ENCODE data around the gene OLFML3. TPM values are rescaled to one million over a fixed set of nuclear protein-coding genes. Genes with fewer than 3 reads are reported as not detected.
"Not testable (repeated sequence)": the region's sequence is repeated elsewhere in the genome, so short reads cannot be mapped to it uniquely, and the experiment has no call there.

The OLFML3 gene
- total RNA-seq, 1 donor from 2014 or later: 17.5 TPM

GRCh38 chr1:113947388-113948107 lies 31.7 kb upstream of the OLFML3 start:
- DNase-seq (ENCODE audit: low spot score in 2 of 2) (no peak), FAIRE-seq (no peak)

DNA sequence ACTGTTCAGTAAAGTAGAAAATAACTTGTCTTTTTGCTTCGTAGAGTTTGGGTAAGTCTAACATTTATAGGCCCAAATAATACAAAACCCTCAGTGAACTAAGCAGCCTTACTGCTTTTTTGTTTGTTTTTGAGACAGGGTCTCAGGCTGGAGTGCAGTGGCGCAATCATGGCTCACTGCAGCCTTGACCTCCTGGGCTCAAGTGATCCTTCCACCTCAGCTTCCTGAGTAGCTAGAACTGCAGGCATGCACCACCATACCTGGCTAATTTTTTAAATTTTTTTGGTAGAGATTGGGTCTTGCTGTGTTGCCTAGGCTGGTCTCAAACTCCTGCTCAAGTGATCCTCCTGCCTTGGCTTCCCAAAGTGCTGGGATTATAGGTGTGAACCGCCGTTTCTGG lies 31.1 kb upstream of the OLFML3 start:
- not testable (repeated sequence) for DNase-seq (ENCODE audit: low spot score in 2 of 2); FAIRE-seq

GRCh38 chr1:113949007-113949406 lies 30.3 kb upstream of the OLFML3 start:
- FAIRE-seq: no peak

GRCh38 chr1:113950908-113951307 lies 28.4 kb upstream of the OLFML3 start:
- FAIRE-seq (no peak), DNase-seq (ENCODE audit: low spot score in 2 of 2) (no peak)

More at GRCh38 chr1:113949007-113949406, 30.3 kb upstream of the OLFML3 start:
- DNase-seq (ENCODE audit: low spot score in 2 of 2): no peak

GRCh38 chr1:113951719-113952118 lies 27.6 kb upstream of the OLFML3 start:
- no peak for DNase-seq (ENCODE audit: low spot score in 2 of 2)
- FAIRE-seq: no peak

DNA sequence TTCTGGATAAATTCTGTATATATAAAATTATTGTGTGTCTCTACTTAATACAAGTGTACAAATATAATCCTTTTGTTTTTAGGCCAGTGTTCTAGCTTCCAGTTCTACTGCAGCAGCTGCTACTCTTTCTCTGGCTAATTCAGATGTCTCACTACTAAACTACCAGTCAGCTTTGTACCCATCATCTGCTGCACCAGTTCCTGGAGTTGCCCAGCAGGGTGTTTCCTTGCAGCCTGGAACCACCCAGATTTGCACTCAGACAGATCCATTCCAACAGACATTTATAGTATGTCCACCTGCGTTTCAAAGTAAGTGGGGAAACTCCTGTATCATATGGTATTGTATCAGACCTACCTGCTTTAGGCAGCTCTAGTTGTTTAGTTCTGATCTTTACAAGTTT lies 21.3 kb upstream of the OLFML3 start:
- DNase-seq (ENCODE audit: low spot score in 2 of 2): no peak
- FAIRE-seq: no peak

DNA sequence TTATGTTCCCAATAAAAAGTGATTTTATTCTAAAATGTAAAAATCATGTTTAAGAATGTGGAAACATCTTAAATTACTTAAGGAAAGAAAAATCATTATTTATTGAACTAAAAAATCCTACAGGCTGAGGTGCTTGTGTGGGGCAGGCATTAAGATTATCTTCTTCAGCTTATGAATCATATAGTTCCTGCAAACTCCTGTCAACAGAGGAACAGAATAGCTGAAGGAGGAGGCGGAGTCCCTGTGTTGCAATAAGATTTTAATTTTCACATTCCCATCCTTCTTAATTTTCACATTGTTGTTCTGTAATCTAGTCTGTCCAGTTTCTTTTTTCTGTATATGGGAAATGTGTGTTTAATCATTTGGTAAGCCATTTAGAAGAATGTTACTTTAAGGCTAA lies 20.6 kb upstream of the OLFML3 start:
- FAIRE-seq: no peak

GRCh38 chr1:113963281-113963906 lies 15.9 kb upstream of the OLFML3 start:
- no peak for DNase-seq (ENCODE audit: low spot score in 2 of 2)
- no peak for FAIRE-seq

More for the DNA sequence above, 20.6 kb upstream of the OLFML3 start:
- no peak for DNase-seq (ENCODE audit: low spot score in 2 of 2)

DNA sequence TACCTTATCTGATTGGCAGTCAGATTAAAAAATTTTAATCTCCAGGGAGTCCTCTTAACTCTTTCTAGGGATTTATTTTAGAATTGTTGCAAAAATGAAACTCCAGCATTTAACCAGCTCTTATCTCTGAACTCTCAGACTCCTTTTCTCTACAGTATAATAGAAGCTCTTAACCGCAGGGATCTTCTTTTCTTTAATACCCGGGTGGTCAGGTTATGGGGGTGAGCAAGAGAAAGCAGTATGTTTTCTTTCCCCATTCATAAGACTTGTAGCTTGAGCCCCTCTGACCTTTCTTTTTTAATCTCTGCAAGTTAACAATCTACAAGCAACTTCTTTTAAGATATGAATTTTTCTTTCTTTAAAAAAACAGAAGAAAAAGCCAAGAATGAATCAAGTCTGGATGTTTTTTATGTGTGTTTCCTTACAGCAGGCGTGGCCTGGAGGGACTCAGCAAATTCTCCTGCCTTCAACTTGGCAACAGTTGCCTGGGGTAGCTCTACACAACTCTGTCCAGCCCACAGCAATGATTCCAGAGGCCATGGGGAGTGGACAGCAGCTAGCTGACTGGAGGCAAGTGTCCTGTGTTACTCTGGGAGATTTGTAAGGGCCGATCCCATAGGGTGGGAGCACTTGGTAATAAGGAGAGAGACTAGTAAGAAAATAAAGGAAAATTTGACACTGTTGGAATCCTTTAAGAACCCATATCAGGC lies 13.4 kb upstream of the OLFML3 start:
- FAIRE-seq: no peak
- DNase-seq (ENCODE audit: low spot score in 2 of 2): no peak

- no peak for DNase-seq (ENCODE audit: low spot score in 2 of 2)
- FAIRE-seq: no peak
Observed at GRCh38 chr1:113972954-113973353, 6.3 kb upstream of the OLFML3 start.

DNA sequence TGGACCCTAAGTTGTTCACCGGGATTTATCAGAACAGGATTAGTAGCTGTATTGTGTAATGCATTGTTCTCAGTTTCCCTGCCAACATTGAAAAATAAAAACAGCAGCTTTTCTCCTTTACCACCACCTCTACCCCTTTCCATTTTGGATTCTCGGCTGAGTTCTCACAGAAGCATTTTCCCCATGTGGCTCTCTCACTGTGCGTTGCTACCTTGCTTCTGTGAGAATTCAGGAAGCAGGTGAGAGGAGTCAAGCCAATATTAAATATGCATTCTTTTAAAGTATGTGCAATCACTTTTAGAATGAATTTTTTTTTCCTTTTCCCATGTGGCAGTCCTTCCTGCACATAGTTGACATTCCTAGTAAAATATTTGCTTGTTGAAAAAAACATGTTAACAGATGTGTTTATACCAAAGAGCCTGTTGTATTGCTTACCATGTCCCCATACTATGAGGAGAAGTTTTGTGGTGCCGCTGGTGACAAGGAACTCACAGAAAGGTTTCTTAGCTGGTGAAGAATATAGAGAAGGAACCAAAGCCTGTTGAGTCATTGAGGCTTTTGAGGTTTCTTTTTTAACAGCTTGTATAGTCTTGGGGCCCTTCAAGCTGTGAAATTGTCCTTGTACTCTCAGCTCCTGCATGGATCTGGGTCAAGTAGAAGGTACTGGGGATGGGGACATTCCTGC lies 3.9 kb upstream of the OLFML3 start:
- no peak for FAIRE-seq
- DNase-seq (ENCODE audit: low spot score in 2 of 2): no peak

DNA sequence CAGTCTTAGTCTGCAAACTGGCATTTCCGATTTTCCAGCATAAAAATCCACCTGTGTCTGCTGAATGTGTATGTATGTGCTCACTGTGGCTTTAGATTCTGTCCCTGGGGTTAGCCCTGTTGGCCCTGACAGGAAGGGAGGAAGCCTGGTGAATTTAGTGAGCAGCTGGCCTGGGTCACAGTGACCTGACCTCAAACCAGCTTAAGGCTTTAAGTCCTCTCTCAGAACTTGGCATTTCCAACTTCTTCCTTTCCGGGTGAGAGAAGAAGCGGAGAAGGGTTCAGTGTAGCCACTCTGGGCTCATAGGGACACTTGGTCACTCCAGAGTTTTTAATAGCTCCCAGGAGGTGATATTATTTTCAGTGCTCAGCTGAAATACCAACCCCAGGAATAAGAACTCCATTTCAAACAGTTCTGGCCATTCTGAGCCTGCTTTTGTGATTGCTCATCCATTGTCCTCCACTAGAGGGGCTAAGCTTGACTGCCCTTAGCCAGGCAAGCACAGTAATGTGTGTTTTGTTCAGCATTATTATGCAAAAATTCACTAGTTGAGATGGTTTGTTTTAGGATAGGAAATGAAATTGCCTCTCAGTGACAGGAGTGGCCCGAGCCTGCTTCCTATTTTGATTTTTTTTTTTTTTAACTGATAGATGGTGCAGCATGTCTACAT lies 2.5 kb upstream of the OLFML3 start:
- DNase-seq (ENCODE audit: low spot score in 2 of 2) (no peak), FAIRE-seq (no peak)

GRCh38 chr1:113977906-113978305 lies 1.4 kb upstream of the OLFML3 start:
- no peak for FAIRE-seq
- DNase-seq (ENCODE audit: low spot score in 2 of 2): no peak

- no peak for DNase-seq (ENCODE audit: low spot score in 2 of 2)
- no peak for FAIRE-seq
Observed at GRCh38 chr1:113980110-113980509, 836 bp downstream of the OLFML3 start.

DNA sequence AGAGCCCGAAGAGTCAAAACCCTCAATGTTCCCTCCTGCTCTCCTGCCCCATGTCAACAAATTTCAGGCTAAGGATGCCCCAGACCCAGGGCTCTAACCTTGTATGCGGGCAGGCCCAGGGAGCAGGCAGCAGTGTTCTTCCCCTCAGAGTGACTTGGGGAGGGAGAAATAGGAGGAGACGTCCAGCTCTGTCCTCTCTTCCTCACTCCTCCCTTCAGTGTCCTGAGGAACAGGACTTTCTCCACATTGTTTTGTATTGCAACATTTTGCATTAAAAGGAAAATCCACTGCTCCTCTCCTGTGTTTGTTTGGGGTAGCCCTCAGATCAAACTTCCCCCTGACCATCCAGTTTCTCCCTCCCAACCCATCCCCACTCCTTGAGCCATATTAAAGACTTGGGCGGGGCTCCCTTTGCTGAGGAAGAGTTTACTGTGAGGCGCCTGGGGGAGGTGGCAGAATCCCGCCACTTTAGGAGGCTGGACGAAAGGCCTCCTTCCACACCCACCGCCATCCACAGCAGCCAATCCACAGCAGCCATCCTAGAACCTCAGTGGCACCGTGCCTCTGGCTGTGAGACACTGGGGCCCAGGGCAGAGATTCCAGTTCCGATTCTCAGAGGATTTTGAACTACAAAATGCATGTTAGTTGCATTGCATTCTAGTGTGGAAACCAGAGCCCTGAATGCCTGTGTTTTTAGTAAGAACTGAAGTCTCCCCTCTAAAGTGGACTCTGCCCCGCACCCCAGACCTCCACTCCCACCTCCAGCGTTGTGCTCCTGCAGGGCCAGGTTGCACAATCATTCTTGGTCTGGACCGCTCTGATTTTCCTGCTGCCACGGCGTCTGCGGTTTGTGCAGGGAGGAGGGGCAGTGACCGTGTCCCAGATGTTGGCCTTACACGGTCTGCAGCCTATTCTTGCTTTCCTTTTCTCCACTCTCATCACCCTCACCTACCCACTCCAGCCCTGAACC lies 3.0 kb downstream of the OLFML3 start:
- no peak for FAIRE-seq
- DNase-seq (ENCODE audit: low spot score in 2 of 2): no peak

DNA sequence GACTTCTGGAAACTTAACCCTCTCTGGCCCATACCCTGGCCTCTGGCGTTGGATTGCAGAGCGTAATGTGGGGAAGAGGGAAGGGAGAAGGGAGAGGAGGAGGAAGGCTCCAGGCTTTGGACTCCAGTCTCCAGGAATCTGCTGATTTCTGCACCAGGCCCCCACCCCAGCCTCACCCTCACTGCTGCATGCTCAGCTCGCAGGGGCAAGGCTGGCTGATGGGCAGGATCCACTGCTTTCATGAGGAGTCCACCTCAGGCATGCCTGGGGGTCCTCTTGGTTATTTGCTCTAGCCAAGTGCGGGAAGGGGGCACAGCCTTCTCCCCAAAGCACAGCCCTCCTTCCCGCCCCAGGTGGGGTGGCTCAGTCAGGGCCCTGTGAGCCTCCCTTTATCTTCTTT lies 3.7 kb downstream of the OLFML3 start:
- DNase-seq (ENCODE audit: low spot score in 2 of 2): no peak
- FAIRE-seq: no peak

- FAIRE-seq (no peak), DNase-seq (ENCODE audit: low spot score in 2 of 2) (no peak)
Observed at GRCh38 chr1:113983391-113983790, 4.1 kb downstream of the OLFML3 start.

DNA sequence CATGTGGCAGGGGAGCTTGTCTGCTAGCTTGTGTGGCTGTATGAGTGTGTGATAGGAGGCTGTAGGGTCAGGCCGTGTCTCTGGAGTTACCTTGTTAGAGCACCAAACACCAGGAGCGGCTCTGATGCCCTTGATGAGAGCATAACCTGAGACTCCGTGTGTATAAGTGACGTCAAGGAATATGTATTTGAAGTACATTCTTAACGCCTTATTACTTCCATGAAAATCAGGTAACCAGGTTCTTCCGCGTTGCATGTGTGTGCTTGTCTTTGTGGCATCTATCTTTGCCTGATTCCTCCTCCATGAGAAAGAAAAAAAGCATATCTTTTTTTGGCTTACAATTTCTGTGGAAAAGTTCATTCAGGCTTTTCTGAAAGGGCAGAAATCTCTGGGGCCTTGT lies 4.6 kb downstream of the OLFML3 start:
- FAIRE-seq (no peak), DNase-seq (ENCODE audit: low spot score in 2 of 2) (no peak)

GRCh38 chr1:113984710-113985109 lies 5.4 kb downstream of the OLFML3 start:
- no peak for DNase-seq (ENCODE audit: low spot score in 2 of 2)

More at GRCh38 chr1:113984710-113985109, 5.4 kb downstream of the OLFML3 start:
- FAIRE-seq: no peak
